Measurements from ENCODE around the gene STK32A.

The STK32A gene

GRCh38 chr5:147348046-147348445 lies 113.2 kb downstream of the STK32A start:
- no peak for DNase-seq (ENCODE audit: low read depth, low spot score)
- in situ Hi-C loops (cut with HindIII; ENCODE audit: low sequenced_read_pairs) = no loop called here
- no peak for TF ChIP-seq CTCF (IDR thresholded peaks at IDR 0.05; ENCODE audit: low read depth, low read length)
- H3K4me3 ChIP-seq (ENCODE audit: low read depth, low read length) = no peak overlapping the region

- DNase-seq (ENCODE audit: low read depth, low spot score) = no peak
- TF ChIP-seq CTCF (IDR thresholded peaks at IDR 0.05; ENCODE audit: low read depth, low read length) = no peak
- in situ Hi-C loops (cut with HindIII; ENCODE audit: low sequenced_read_pairs) = no loop called here
- H3K4me3 ChIP-seq (ENCODE audit: low read depth, low read length) = no peak overlapping the region
These were observed 113.6 kb downstream of the STK32A start for GRCh38 chr5:147348451-147348850.

DNA sequence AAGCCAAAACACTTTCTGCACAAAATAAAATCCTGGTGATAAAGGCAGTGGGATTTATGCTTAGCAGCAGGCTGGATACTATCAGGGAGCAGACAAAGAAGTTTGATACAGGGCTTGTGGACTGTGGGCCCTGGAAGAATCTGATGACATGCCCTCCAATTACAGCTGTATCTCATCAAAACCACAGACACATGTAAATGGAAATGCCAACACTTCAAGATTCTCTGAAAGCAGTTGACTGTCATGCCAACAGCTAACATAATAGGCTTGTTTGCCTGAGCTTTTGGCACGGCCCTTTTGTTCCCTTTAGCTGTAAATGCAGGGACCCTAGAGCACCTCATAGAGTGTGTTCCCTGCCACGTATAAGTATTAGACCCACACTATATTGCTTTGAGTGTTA lies 114.4 kb downstream of the STK32A start:
- in situ Hi-C loops (cut with HindIII; ENCODE audit: low sequenced_read_pairs) = no loop called here
- TF ChIP-seq CTCF (IDR thresholded peaks at IDR 0.05; ENCODE audit: low read depth, low read length) = no peak
- no peak for DNase-seq (ENCODE audit: low read depth, low spot score)
- no peak overlapping the region for H3K4me3 ChIP-seq (ENCODE audit: low read depth, low read length)

DNA sequence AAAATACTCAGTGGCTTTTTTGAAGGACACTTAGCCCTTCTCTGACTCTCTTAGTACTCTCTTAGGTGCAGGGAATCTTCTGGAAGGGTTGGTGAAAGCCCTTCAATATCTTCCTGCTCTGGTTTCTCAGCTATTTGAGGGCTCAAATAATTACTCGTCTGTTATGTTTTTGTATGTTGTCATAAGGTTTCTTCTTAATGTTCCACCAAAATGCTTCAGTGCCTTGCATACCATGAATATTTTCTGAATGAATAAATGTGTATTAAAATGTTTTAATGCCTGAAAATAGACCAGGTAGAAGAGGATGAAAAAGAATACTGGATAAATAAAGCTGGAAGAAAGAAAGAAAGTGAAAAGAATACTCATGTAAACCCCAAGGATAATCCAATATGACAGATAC lies 124.3 kb downstream of the STK32A start:
- in situ Hi-C loops (cut with HindIII; ENCODE audit: low sequenced_read_pairs) = no loop called here
- no peak overlapping the region for H3K4me3 ChIP-seq (ENCODE audit: low read depth, low read length)
- no peak for TF ChIP-seq CTCF (IDR thresholded peaks at IDR 0.05; ENCODE audit: low read depth, low read length)
- no peak for DNase-seq (ENCODE audit: low read depth, low spot score)

DNA sequence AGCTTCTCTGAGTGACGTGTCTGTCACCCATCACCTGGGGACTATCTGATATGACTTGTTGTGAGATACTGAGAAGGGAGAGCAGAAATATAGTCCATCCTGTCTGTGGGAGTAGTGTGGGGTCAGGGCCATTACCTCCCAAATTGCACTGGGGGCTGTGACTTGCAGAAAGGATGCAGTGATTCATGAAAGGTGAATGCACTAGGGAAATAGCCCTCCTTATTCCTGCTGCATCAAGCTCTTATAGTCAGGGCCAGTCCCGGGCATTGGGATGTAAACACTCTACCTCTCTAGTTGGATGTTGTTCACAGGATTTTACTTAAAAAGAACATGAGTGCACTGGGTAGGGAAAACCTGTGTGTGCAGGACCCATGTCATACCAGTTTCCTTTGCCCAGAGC lies 124.8 kb downstream of the STK32A start:
- in situ Hi-C loops (cut with HindIII; ENCODE audit: low sequenced_read_pairs) = no loop called here
- no peak for DNase-seq (ENCODE audit: low read depth, low spot score)
- no peak for TF ChIP-seq CTCF (IDR thresholded peaks at IDR 0.05; ENCODE audit: low read depth, low read length)
- no peak overlapping the region for H3K4me3 ChIP-seq (ENCODE audit: low read depth, low read length)

- in situ Hi-C loops (cut with HindIII; ENCODE audit: low sequenced_read_pairs) = no loop called here
- DNase-seq (ENCODE audit: low read depth, low spot score) = no peak
- H3K4me3 ChIP-seq (ENCODE audit: low read depth, low read length) = no peak overlapping the region
- no peak for TF ChIP-seq CTCF (IDR thresholded peaks at IDR 0.05; ENCODE audit: low read depth, low read length)
These were observed 126.0 kb downstream of the STK32A start for GRCh38 chr5:147360816-147361215.

Data from astrocyte of the spinal cord (primary cell).